Measurements from ENCODE around the gene GNB3. TPM values are rescaled to one million over a fixed set of nuclear protein-coding genes. Genes with fewer than 3 reads are reported as not detected.

GNB3 gene
- total and polyA plus RNA-seq, 9 of the 15 experiments (the other 6 are each of a cell fraction or from before 2014, with no cell fraction given), result 1.4 to 5.8 (median 2.0) TPM

- no peak for TF ChIP-seq MLLT1 (IDR thresholded peaks at IDR 0.05)
- TF ChIP-seq RCOR1 (IDR thresholded peaks at IDR 0.05; ENCODE audit: borderline replicate concordance in 1 of 2, low read depth in 2 of 2, low read length in 2 of 2), result no peak
- TF ChIP-seq FOXJ2 (tag; IDR thresholded peaks at IDR 0.05), result no peak
- no peak for TF ChIP-seq ZNF165 (CRISPR knock-in tag; IDR thresholded peaks at IDR 0.05; ENCODE audit: borderline replicate concordance)
- no peak for TF ChIP-seq ESRRA (IDR thresholded peaks at IDR 0.05; ENCODE audit: borderline replicate concordance, low read depth)
- TF ChIP-seq ZNF324 (CRISPR knock-in tag; IDR thresholded peaks at IDR 0.05), result no peak
- TF ChIP-seq ARHGAP35 (IDR thresholded peaks at IDR 0.05; ENCODE audit: partially characterized antibody), result no peak
- TF ChIP-seq ZNF24 (IDR thresholded peaks at IDR 0.05), result no peak
- TF ChIP-seq PTBP1 (IDR thresholded peaks at IDR 0.05; ENCODE audit: low read depth, low read length), result 0 out of 2 replicates have a peak, but pooled peaks have one; percentile 16
- no peak for TF ChIP-seq NR2C1 (IDR thresholded peaks at IDR 0.05)
- no peak for TF ChIP-seq NR2C1 (tag; IDR thresholded peaks at IDR 0.05)
- peak; percentile 73 to 77 for TF ChIP-seq MNT (conservative IDR thresholded peaks at IDR 0.05)
- TF ChIP-seq ILF3 (IDR thresholded peaks at IDR 0.05; ENCODE audit: borderline replicate concordance), result no peak
- TF ChIP-seq CXXC5 (CRISPR knock-in tag; IDR thresholded peaks at IDR 0.05), result peak; percentile 63
- TF ChIP-seq SMARCA4 (IDR thresholded peaks at IDR 0.05), result peak; percentile 60; the same call in 1 of the 2 replicates
- TF ChIP-seq TCF7L2 (IDR thresholded peaks at IDR 0.05; ENCODE audit: low read depth, low read length), result no peak
- no peak for TF ChIP-seq BACH1 (tag; IDR thresholded peaks at IDR 0.05)
- no peak for TF ChIP-seq KAT2B (IDR thresholded peaks at IDR 0.05; ENCODE audit: low read depth, low read length)
- TF ChIP-seq THAP12 (CRISPR knock-in tag; IDR thresholded peaks at IDR 0.05), result 0 out of 2 replicates have a peak, but pooled peaks have one; percentile 52
- TF ChIP-seq HES1 (IDR thresholded peaks at IDR 0.05; ENCODE audit: low read depth), result no peak
- peak; percentile 66; the same call in 1 of the 2 replicates for TF ChIP-seq POLR2AphosphoS2 (IDR thresholded peaks at IDR 0.05; ENCODE audit: low read length)
- TF ChIP-seq KDM2B (CRISPR knock-in tag; IDR thresholded peaks at IDR 0.05), result no peak
Measured at GRCh38 chr12:6872073-6873048, 31.6 kb downstream of the GNB3 start (continued).

Data from K562 (cell line).